ENCODE data around the gene FOXJ1. TPM values are rescaled to one million over a fixed set of nuclear protein-coding genes. Genes with fewer than 3 reads are reported as not detected.
A peak's percentile ranks its signal among the peaks of the same experiment; 100 is the strongest.

Gene FOXJ1
- total RNA-seq, 3 donors from 2014 or later (not counting 1 experiment from before 2014, with no cell fraction given) = 0.21 to 0.93 (median 0.36) TPM

DNA sequence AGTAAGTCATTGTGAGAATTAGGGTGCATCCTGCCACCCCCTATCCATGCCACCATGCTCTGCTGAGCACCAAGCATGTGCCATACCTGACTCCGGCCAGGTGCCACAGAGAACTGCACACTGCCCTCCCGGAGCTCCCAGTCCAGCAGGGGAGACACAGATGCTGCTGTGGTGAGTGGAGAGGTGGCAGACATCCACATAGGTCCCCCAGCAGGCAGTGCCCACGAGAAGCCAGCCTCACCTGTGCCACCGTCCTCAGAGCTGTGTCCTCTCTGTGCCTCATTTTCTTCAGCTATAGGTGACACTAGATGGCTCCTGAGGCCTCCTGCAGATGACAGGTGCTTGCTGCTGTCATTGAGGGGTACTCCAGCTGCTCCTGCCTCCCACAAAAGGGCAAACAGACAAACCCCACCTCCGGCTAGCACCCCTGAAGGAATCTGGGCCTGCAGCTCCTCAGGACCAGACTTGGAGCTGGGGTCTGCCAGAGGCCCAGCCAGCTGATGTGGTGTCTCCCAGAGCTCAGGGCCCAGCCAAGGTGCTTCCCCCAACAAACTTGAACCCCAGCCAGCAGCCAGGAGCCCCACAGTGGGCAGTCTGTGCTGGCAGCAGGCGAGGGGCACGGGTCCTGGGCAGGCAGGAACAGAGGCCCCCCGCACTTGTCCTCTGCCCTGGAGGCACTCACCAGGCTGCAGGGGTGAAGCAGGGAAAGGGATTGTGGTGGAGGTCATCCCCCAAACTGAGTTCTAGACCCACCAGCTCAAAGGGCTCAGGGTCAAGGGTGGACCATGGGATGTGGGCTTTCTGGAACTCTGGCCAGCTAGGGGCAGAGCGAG, 17.1 kb downstream of the FOXJ1 start:
- TF ChIP-seq, protein P1, sequence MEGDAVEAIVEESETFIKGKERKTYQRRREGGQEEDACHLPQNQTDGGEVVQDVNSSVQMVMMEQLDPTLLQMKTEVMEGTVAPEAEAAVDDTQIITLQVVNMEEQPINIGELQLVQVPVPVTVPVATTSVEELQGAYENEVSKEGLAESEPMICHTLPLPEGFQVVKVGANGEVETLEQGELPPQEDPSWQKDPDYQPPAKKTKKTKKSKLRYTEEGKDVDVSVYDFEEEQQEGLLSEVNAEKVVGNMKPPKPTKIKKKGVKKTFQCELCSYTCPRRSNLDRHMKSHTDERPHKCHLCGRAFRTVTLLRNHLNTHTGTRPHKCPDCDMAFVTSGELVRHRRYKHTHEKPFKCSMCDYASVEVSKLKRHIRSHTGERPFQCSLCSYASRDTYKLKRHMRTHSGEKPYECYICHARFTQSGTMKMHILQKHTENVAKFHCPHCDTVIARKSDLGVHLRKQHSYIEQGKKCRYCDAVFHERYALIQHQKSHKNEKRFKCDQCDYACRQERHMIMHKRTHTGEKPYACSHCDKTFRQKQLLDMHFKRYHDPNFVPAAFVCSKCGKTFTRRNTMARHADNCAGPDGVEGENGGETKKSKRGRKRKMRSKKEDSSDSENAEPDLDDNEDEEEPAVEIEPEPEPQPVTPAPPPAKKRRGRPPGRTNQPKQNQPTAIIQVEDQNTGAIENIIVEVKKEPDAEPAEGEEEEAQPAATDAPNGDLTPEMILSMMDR (IDR thresholded peaks at IDR 0.05) = no peak
- no peaks in the 10 kb centered on the region for H3K36me3 Mint-ChIP-seq
- H3K9me3 ChIP-seq (ENCODE audit: control insufficient read depth, insufficient read depth, low read length) = no peaks in the 10 kb centered on the region
- peak in 1 of 2 donors; percentile 35 for DNase-seq
- H3K27ac Mint-ChIP-seq = no peak overlapping the region
- 72% methylated on average over 9 of the region's 9 CpGs for WGBS (ENCODE audit: insufficient coverage)
- peaks cover 0 to 19% of the 10 kb centered on the region in 2 donors for H3K4me1 Mint-ChIP-seq
- no peak overlapping the region for H3K27ac ChIP-seq (ENCODE audit: low read length)
- H3K27me3 ChIP-seq (ENCODE audit: control insufficient read depth, insufficient read depth, low read length) = no peaks in the 10 kb centered on the region
- H3K27me3 Mint-ChIP-seq (ENCODE audit: low read depth in 2 of 2) = no peaks in the 10 kb centered on the region
- intact Hi-C loops (cut with micrococcal nuclease) = no loop called here
- ATAC-seq = no peak
- H3K4me3 ChIP-seq (ENCODE audit: low read length) = no peak overlapping the region
- no peaks in the 10 kb centered on the region for H3K36me3 ChIP-seq (ENCODE audit: control insufficient read depth, insufficient read depth, low read length)
- H3K4me3 Mint-ChIP-seq = peak overlapping the region; percentile 31
- H3K4me1 ChIP-seq (ENCODE audit: control insufficient read depth, insufficient read depth, low read length) = peaks cover 14% of the 10 kb centered on the region
- no peaks in the 10 kb centered on the region for H3K9me3 Mint-ChIP-seq

DNA sequence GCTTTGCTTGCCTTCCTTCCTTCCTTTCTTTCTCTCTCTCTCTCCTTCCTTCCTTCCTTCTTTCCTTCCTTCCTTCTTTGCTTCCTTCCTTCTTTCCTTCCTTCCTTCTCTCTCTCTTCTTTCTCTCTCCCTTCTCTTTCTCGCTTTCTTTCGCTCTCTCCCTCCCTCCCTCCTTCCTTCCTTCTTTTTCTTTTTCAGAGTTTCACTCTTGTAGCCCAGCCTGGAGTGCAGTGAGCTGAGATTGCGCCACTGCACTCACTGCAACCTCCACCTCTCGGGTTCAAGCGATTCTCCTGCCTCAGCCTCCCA, 17.9 kb downstream of the FOXJ1 start:
- peak overlapping the region; percentile 47 for H3K4me3 Mint-ChIP-seq
- H3K4me3 ChIP-seq (ENCODE audit: low read length) = no peak overlapping the region
- 72% methylated on average over 5 of the region's 5 CpGs for WGBS (ENCODE audit: insufficient coverage)
- peaks cover 14% of the 10 kb centered on the region for H3K4me1 ChIP-seq (ENCODE audit: control insufficient read depth, insufficient read depth, low read length)
- H3K36me3 ChIP-seq (ENCODE audit: control insufficient read depth, insufficient read depth, low read length) = no peaks in the 10 kb centered on the region
- no peaks in the 10 kb centered on the region for H3K9me3 ChIP-seq (ENCODE audit: control insufficient read depth, insufficient read depth, low read length)
- no peaks in the 10 kb centered on the region for H3K9me3 Mint-ChIP-seq
- DNase-seq (no peak), ATAC-seq (no peak)
- H3K27ac ChIP-seq (ENCODE audit: low read length) = no peak overlapping the region
- no peaks in the 10 kb centered on the region for H3K27me3 ChIP-seq (ENCODE audit: control insufficient read depth, insufficient read depth, low read length)
- peak overlapping the region in 1 of 2 donors; percentile 79 for H3K27ac Mint-ChIP-seq
- H3K27me3 Mint-ChIP-seq (ENCODE audit: low read depth in 2 of 2) = no peaks in the 10 kb centered on the region
- TF ChIP-seq, protein P1 (IDR thresholded peaks at IDR 0.05) = no peak
- H3K4me1 Mint-ChIP-seq = peaks cover 0 to 19% of the 10 kb centered on the region in 2 donors
- intact Hi-C loops (cut with micrococcal nuclease) = no loop called here
- no peaks in the 10 kb centered on the region for H3K36me3 Mint-ChIP-seq

DNA sequence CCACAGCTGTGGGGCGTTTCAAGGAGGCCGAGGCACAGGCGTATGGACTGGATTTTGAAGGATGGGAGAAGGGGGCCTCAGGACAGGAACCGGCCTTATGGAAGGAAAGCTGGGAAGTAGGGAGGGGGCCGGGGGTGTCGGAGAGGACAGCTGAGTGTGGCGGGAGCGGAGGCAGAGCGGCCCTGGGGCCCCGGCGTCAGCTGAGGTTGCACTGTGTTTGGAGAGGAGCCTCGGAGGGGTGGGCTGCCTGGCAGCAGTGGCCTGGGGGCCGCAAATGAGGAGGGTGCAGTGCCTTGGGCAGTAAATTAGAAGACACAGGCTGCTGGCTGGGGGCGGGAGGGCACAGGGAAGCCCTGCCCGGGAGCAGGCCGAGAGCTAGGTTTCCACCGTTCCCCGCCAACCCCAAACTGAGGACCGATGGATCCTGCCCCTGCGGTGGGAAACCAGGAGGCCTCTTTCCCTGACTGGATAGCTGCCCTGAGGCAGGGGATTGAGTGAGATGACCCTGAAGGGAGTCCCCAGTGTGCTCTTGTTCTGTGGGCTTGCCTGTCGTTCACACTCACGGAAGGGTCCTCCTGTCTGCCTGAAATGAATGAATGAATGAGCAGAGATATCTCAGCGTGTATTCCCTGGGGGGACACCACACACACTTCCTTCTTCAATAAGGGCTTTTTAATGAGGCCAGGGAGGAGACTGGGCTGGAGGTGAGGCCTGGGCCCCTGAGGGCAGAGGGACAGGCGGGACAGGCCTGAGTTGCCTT, 18.4 kb downstream of the FOXJ1 start:
- no peak for ATAC-seq

More for the DNA sequence above, 18.4 kb downstream of the FOXJ1 start:
- H3K4me3 ChIP-seq (ENCODE audit: low read length) = no peak overlapping the region
- 96% methylated on average over 23 of the region's 24 CpGs for WGBS (ENCODE audit: insufficient coverage)
- no peaks in the 10 kb centered on the region for H3K36me3 Mint-ChIP-seq
- no peaks in the 10 kb centered on the region for H3K9me3 Mint-ChIP-seq
- TF ChIP-seq, protein P1 (IDR thresholded peaks at IDR 0.05) = no peak
- H3K4me1 Mint-ChIP-seq = peaks cover 0 to 19% of the 10 kb centered on the region in 2 donors
- H3K4me3 Mint-ChIP-seq = peak overlapping the region; percentile 58
- no peaks in the 10 kb centered on the region for H3K9me3 ChIP-seq (ENCODE audit: control insufficient read depth, insufficient read depth, low read length)
- H3K27me3 ChIP-seq (ENCODE audit: control insufficient read depth, insufficient read depth, low read length) = no peaks in the 10 kb centered on the region
- intact Hi-C loops (cut with micrococcal nuclease) = no loop called here
- H3K36me3 ChIP-seq (ENCODE audit: control insufficient read depth, insufficient read depth, low read length) = no peaks in the 10 kb centered on the region
- DNase-seq = no peak
- peaks cover 14% of the 10 kb centered on the region for H3K4me1 ChIP-seq (ENCODE audit: control insufficient read depth, insufficient read depth, low read length)
- H3K27me3 Mint-ChIP-seq (ENCODE audit: low read depth in 2 of 2) = no peaks in the 10 kb centered on the region
- H3K27ac ChIP-seq (ENCODE audit: low read length) = no peak overlapping the region
- H3K27ac Mint-ChIP-seq = peak overlapping the region in 1 of 2 donors; percentile 79

Measured in natural killer cell (primary cell).